GM12891 (cell line): ENCODE results near the gene SERBP1.
A peak's percentile ranks its signal among the peaks of the same experiment; 100 is the strongest.

Experiments
- DNase-seq: peaks from one replicate; pipeline ENCODE4 v3.0.0; 2011; ENCODE audit warnings: low spot score; ENCODE audit not compliant: insufficient read length
- FAIRE-seq: peaks from 2 replicates; lab custom pipeline; 2011; peaks lifted over from hg19 to GRCh38; lab: Jason Lieb, UNC
- PAX5 ChIP-seq: IDR thresholded peaks from 2 replicates; pipeline ENCODE4 v1.6.1; 2011; ENCODE audit warnings: low read length, moderate library complexity, mild to moderate bottlenecking; ENCODE audit not compliant: insufficient read depth, severe bottlenecking
- POLR2A ChIP-seq: IDR thresholded peaks from 2 replicates; pipeline ENCODE4 v1.6.1; 2011; ENCODE audit warnings: low read depth, low read length, control low read depth
- POLR2AphosphoS5 ChIP-seq: IDR thresholded peaks from 2 replicates; pipeline ENCODE4 v1.6.1; 2011; ENCODE audit warnings: low read depth, low read length, control low read depth
- POU2F2 ChIP-seq: IDR thresholded peaks from 2 replicates; pipeline ENCODE4 v1.6.1; 2011; ENCODE audit warnings: low read depth, mild to moderate bottlenecking, control low read depth, low read length, moderate library complexity
- SPI1 ChIP-seq: IDR thresholded peaks from 2 replicates; pipeline ENCODE4 v1.6.1; 2011; ENCODE audit warnings: low read depth, low read length, control low read depth
- TAF1 ChIP-seq: IDR thresholded peaks from 2 replicates; pipeline ENCODE4 v1.6.1; 2011; ENCODE audit warnings: low read depth, low read length, control low read depth

SERBP1 gene

GRCh38 chr1:67441739-67442281 is 11.6 kb upstream of the SERBP1 start:
- FAIRE-seq: no peak
- DNase-seq: no peak
- TF ChIP-seq PAX5: no peak
- TF ChIP-seq SPI1: no peak
- no peak for TF ChIP-seq POU2F2
- no peak for TF ChIP-seq POLR2A
- no peak for TF ChIP-seq TAF1
- no peak for TF ChIP-seq POLR2AphosphoS5

GRCh38 chr1:67441183-67441582 is 11.0 kb upstream of the SERBP1 start:
- TF ChIP-seq POLR2AphosphoS5 (no peak), PAX5 (no peak), POU2F2 (no peak), SPI1 (no peak), POLR2A (no peak), TAF1 (no peak)
- no peak for DNase-seq
- no peak for FAIRE-seq

- FAIRE-seq (no peak), DNase-seq (no peak)
Observed at GRCh38 chr1:67440339-67440738, 10.1 kb upstream of the SERBP1 start.

GRCh38 chr1:67439277-67440029 is 9.3 kb upstream of the SERBP1 start:
- DNase-seq (no peak), FAIRE-seq (no peak)
- TF ChIP-seq PAX5 (no peak), TAF1 (no peak)

More at GRCh38 chr1:67440339-67440738, 10.1 kb upstream of the SERBP1 start:
- TF ChIP-seq POU2F2 (no peak), POLR2AphosphoS5 (no peak), POLR2A (no peak), PAX5 (no peak), TAF1 (no peak), SPI1 (no peak)

- DNase-seq: no peak
- TF ChIP-seq PAX5: no peak
- no peak for TF ChIP-seq POU2F2
- TF ChIP-seq SPI1: no peak
- no peak for TF ChIP-seq TAF1
- TF ChIP-seq POLR2AphosphoS5: no peak
- no peak for TF ChIP-seq POLR2A
- FAIRE-seq: peak; percentile 33
Observed at GRCh38 chr1:67437961-67438360, 7.8 kb upstream of the SERBP1 start.

- DNase-seq: no peak
- TF ChIP-seq POLR2A: no peak
- TF ChIP-seq POLR2AphosphoS5: no peak
- no peak for TF ChIP-seq POU2F2
- TF ChIP-seq SPI1: no peak
- no peak for TF ChIP-seq TAF1
- TF ChIP-seq PAX5: no peak
- FAIRE-seq: no peak
Observed at GRCh38 chr1:67436511-67437055, 6.4 kb upstream of the SERBP1 start.

GRCh38 chr1:67434491-67434890 is 4.3 kb upstream of the SERBP1 start:
- DNase-seq (no peak), FAIRE-seq (no peak)
- TF ChIP-seq POLR2AphosphoS5 (no peak), POU2F2 (no peak), TAF1 (no peak), SPI1 (no peak), PAX5 (no peak), POLR2A (no peak)

- DNase-seq: no peak
- no peak for FAIRE-seq
- TF ChIP-seq POLR2AphosphoS5: no peak
- TF ChIP-seq POU2F2: no peak
- TF ChIP-seq TAF1: no peak
- TF ChIP-seq SPI1: no peak
- TF ChIP-seq POLR2A: no peak
- no peak for TF ChIP-seq PAX5
Observed at GRCh38 chr1:67433837-67434236, 3.6 kb upstream of the SERBP1 start.

- FAIRE-seq (no peak), DNase-seq (no peak)
- TF ChIP-seq SPI1 (no peak), PAX5 (no peak), TAF1 (no peak), POU2F2 (no peak), POLR2A (no peak), POLR2AphosphoS5 (no peak)
Observed at GRCh38 chr1:67432745-67433144, 2.5 kb upstream of the SERBP1 start.
